ENCODE results near the gene SLC18B1. TPM values are rescaled to one million over a fixed set of nuclear protein-coding genes. Genes with fewer than 3 reads are reported as not detected.

The SLC18B1 gene
- total RNA-seq, 1 donor from 2014 or later = 3.7 TPM

- no peak for DNase-seq (ENCODE audit: low spot score)
- H3K4me3 Mint-ChIP-seq = no peak overlapping the region
- intact Hi-C loops (cut with micrococcal nuclease) = no loop called here
- H3K27me3 Mint-ChIP-seq (ENCODE audit: insufficient read depth) = peaks cover 9% of the 10 kb centered on the region
- H3K9me3 Mint-ChIP-seq = no peaks in the 10 kb centered on the region
- no peak overlapping the region for H3K27ac Mint-ChIP-seq
- H3K4me1 Mint-ChIP-seq (ENCODE audit: low read depth) = peaks cover 22% of the 10 kb centered on the region
- no peaks in the 10 kb centered on the region for H3K36me3 Mint-ChIP-seq (ENCODE audit: low read depth)
These were observed 69.8 kb downstream of the SLC18B1 start for GRCh38 chr6:132728616-132729015.

- Mint-ChIP-seq H3K27ac (no peak overlapping the region), H3K27me3 (ENCODE audit: insufficient read depth) (peaks cover 2% of the 10 kb centered on the region), H3K4me1 (ENCODE audit: low read depth) (peaks cover 16% of the 10 kb centered on the region), H3K9me3 (no peaks in the 10 kb centered on the region), H3K36me3 (ENCODE audit: low read depth) (no peaks in the 10 kb centered on the region), H3K4me3 (no peak overlapping the region)
- DNase-seq (ENCODE audit: low spot score) = no peak
- intact Hi-C loops (cut with micrococcal nuclease) = no loop called here
These were observed 71.8 kb downstream of the SLC18B1 start for GRCh38 chr6:132726608-132726975.

DNA sequence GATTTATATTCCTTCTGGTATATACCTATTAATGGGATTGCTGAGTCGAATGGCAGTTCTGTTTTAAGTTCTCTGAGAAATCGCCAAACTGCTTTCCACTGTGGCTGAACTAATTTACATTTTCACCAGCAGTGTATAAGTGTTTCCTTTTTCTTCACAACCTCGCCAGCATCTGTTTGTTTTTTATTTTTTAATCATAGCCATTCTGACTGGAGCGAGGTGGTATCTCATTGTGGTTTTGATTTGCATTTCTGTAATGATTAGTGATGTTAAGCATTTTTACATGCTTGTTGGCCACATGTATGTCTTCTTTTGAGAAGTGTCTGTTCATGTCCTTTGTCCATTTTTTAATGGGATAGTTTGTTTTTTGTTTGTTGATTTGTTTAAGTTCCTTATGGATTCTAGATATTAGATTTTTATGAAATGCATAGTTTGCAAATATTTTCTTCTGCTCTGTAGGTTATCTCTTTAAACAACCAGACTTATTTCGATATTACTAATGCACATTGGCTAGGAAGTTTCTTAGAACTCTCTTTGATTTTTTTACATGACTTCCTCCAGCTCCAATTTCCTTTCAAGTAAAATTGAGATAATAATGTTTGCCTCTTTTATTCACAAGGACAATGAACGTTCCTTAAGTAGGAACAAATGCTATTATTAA, 72.4 kb downstream of the SLC18B1 start:
- intact Hi-C loops (cut with micrococcal nuclease) = no loop called here
- H3K36me3 Mint-ChIP-seq (ENCODE audit: low read depth) = no peaks in the 10 kb centered on the region
- H3K9me3 Mint-ChIP-seq = no peaks in the 10 kb centered on the region
- H3K4me1 Mint-ChIP-seq (ENCODE audit: low read depth) = peaks cover 16% of the 10 kb centered on the region
- H3K4me3 Mint-ChIP-seq = no peak overlapping the region
- H3K27ac Mint-ChIP-seq = no peak overlapping the region
- DNase-seq (ENCODE audit: low spot score) = no peak
- peaks cover 2% of the 10 kb centered on the region for H3K27me3 Mint-ChIP-seq (ENCODE audit: insufficient read depth)

GRCh38 chr6:132725471-132725870, 73.0 kb downstream of the SLC18B1 start:
- peaks cover 16% of the 10 kb centered on the region for H3K4me1 Mint-ChIP-seq (ENCODE audit: low read depth)
- H3K9me3 Mint-ChIP-seq = no peaks in the 10 kb centered on the region
- intact Hi-C loops (cut with micrococcal nuclease) = no loop called here
- no peak overlapping the region for H3K4me3 Mint-ChIP-seq
- no peaks in the 10 kb centered on the region for H3K36me3 Mint-ChIP-seq (ENCODE audit: low read depth)
- no peak for DNase-seq (ENCODE audit: low spot score)
- H3K27me3 Mint-ChIP-seq (ENCODE audit: insufficient read depth) = peaks cover 4% of the 10 kb centered on the region
- no peak overlapping the region for H3K27ac Mint-ChIP-seq

GRCh38 chr6:132719736-132720448, 78.5 kb downstream of the SLC18B1 start:
- H3K4me3 Mint-ChIP-seq = no peak overlapping the region
- H3K27ac Mint-ChIP-seq = no peak overlapping the region
- intact Hi-C loops (cut with micrococcal nuclease) = no loop called here
- H3K27me3 Mint-ChIP-seq (ENCODE audit: insufficient read depth) = peaks cover 2% of the 10 kb centered on the region
- DNase-seq (ENCODE audit: low spot score) = no peak
- no peaks in the 10 kb centered on the region for H3K9me3 Mint-ChIP-seq
- H3K4me1 Mint-ChIP-seq (ENCODE audit: low read depth) = no peaks in the 10 kb centered on the region
- H3K36me3 Mint-ChIP-seq (ENCODE audit: low read depth) = no peaks in the 10 kb centered on the region

Other genes starting within 250 kb of the SLC18B1 start
- gene TAAR8, start 246.0 kb downstream of the SLC18B1 start, total RNA-seq = not detected in 2 replicates
- gene TAAR6, start 228.3 kb downstream of the SLC18B1 start, total RNA-seq = not detected in 2 replicates
- not detected in 2 replicates for gene TAAR5, start 208.9 kb downstream of the SLC18B1 start, total RNA-seq
- not detected in 2 replicates for gene TAAR2, start 174.4 kb downstream of the SLC18B1 start, total RNA-seq
- not detected in 2 replicates for gene TAAR1, start 139.5 kb downstream of the SLC18B1 start, total RNA-seq
- not detected in 2 replicates for gene VNN1, start 84.6 kb downstream of the SLC18B1 start, total RNA-seq
- gene VNN2, start 40.7 kb downstream of the SLC18B1 start, total RNA-seq = 2.5 and 2.7 TPM in 2 replicates
- 1,027 and 1,074 TPM in 2 replicates for gene RPS12, start 15.9 kb upstream of the SLC18B1 start, total RNA-seq